Right lobe of liver (tissue), 6 donors: ENCODE data around the gene MYLK. TPM values are rescaled to one million over a fixed set of nuclear protein-coding genes. Genes with fewer than 3 reads are reported as not detected.
"Not testable (repeated sequence)": the region's sequence is repeated elsewhere in the genome, so short reads cannot be mapped to it uniquely, and the experiment has no call there.

Experiments used
- ATAC-seq, 4 donors: fragments of 200-7000 bp; cut with Tn5 transposase; one replicate each; pipeline ENCODE4 v1.9.1; 2020; ENCODE audit warnings: mild to moderate bottlenecking in 4 of 4, moderate library complexity in 4 of 4
- DNase-seq, 3 donors: peaks; one replicate each; pipeline ENCODE4 v3.0.0-alpha.2; 2020
- H3K27ac ChIP-seq, 3 donors: fragments of 200-600 bp; one replicate each; pipeline ENCODE4 v1.8.0; 2022
- H3K27me3 ChIP-seq, 2 donors: fragments of 200-600 bp; one replicate each; pipeline ENCODE4 v1.8.0; 2022
- H3K36me3 ChIP-seq, 4 donors: fragments of 200-600 bp; sonication (generic) in 1 of 4; one replicate each; pipeline versions ENCODE4 v1.5.1 to v1.8.0; 2017 to 2022; ENCODE audit warnings: control low read depth in 1 of 4
- H3K4me1 ChIP-seq, 4 donors: fragments of 200-600 bp; sonication (generic) in 1 of 4; one replicate each; pipeline versions ENCODE4 v1.5.1 to v1.8.0; 2017 to 2022; ENCODE audit warnings: control low read depth in 1 of 4
- H3K4me3 ChIP-seq, 3 donors: fragments of 200-600 bp; one replicate each; pipeline ENCODE4 v1.8.0; 2022
- H3K9me3 ChIP-seq, 4 donors: fragments of 200-600 bp; sonication (generic) in 1 of 4; one replicate each; pipeline versions ENCODE4 v1.5.1 to v1.8.0; 2017 to 2022; ENCODE audit warnings: control low read depth in 1 of 4
- POLR2A ChIP-seq: fragments of 450-650 bp; IDR thresholded peaks from one replicate; pipeline ENCODE4 v1.6.1; 2017; ENCODE audit warnings: antibody characterized with exemption, mild to moderate bottlenecking
- WGBS: methylation state at CpG from one replicate; pipeline ENCODE4 v1.1.6; 2018; ENCODE audit warnings: low coverage, low lambda C conversion rate; ENCODE audit not compliant: insufficient coverage; ENCODE audit errors: missing lambda C conversion rate; 5-methylcytosine and 5-hydroxymethylcytosine counted together
- intact Hi-C, 2 donors: fragments of 100-400 bp; cut with DNase I; formaldehyde crosslinking; loops; one replicate each; pipeline versions ENCODE4 v1.11.2 to v1.14.1; 2022
- total RNA-seq, 6 experiments: library from RNA; depleted of rRNA in 2 of 6; stranded (reverse); fragments of >200 nt in 2 of 6; fragmentation: NEBNext Ultra II Directional in 3 of 6; extraction: Animal tissue kit (Norgen Biotek cat#: 25700) in 3 of 6; gene quantifications; one replicate each; pipeline versions ENCODE4 v1.1.0 to v1.2.4, GENCODE V29; 2016 to 2023
- TF ChIP-seq, protein P1 (sequence below), 4 donors: fragments of 200-600 bp in 3 of 4; fragments of 450-650 bp in 1 of 4; IDR thresholded peaks; one replicate each; pipeline versions ENCODE4 v1.5.1 to v1.8.0; 2016 to 2022; ENCODE audit warnings: antibody characterized with exemption in 4 of 4, mild to moderate bottlenecking in 2 of 4
- donor health status: DM: no; HTN: yes; CAD: no.
- donor health status: DM: no; HTN: no; CAD: no.
- donor health status: DM: no; HTN: no; CAD: no.
- donor health status: DM: no; HTN: yes; CAD: no.
- donor health status: DM: no; HTN: yes; CAD: no.

MYLK gene
- total RNA-seq, 6 experiments from 2014 or later, result 61.1 to 146 (median 97.8) TPM

GRCh38 chr3:123618768-123619484, 265.2 kb downstream of the MYLK start:
- no peak overlapping the region for H3K27ac ChIP-seq
- peak overlapping the region in 1 of 3 donors; percentile 10 for H3K4me3 ChIP-seq
- DNase-seq (peak in 1 of 3 donors; percentile 61), ATAC-seq (peak; percentile 25 to 61 (median 58))
- intact Hi-C loops, result no loop called here
- H3K36me3 ChIP-seq, result peaks cover 0 to 16% (median 4%) of the 10 kb centered on the region in 4 donors
- H3K27me3 ChIP-seq, result no peaks in the 10 kb centered on the region
- 61% methylated on average over 5 of the region's 5 CpGs for WGBS
- no peaks in the 10 kb centered on the region for H3K9me3 ChIP-seq
- no peak for TF ChIP-seq POLR2A
- TF ChIP-seq, protein P1, sequence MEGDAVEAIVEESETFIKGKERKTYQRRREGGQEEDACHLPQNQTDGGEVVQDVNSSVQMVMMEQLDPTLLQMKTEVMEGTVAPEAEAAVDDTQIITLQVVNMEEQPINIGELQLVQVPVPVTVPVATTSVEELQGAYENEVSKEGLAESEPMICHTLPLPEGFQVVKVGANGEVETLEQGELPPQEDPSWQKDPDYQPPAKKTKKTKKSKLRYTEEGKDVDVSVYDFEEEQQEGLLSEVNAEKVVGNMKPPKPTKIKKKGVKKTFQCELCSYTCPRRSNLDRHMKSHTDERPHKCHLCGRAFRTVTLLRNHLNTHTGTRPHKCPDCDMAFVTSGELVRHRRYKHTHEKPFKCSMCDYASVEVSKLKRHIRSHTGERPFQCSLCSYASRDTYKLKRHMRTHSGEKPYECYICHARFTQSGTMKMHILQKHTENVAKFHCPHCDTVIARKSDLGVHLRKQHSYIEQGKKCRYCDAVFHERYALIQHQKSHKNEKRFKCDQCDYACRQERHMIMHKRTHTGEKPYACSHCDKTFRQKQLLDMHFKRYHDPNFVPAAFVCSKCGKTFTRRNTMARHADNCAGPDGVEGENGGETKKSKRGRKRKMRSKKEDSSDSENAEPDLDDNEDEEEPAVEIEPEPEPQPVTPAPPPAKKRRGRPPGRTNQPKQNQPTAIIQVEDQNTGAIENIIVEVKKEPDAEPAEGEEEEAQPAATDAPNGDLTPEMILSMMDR (IDR thresholded peaks at IDR 0.05), result no peak
- peaks cover 0 to 10% (median 4%) of the 10 kb centered on the region in 4 donors for H3K4me1 ChIP-seq

DNA sequence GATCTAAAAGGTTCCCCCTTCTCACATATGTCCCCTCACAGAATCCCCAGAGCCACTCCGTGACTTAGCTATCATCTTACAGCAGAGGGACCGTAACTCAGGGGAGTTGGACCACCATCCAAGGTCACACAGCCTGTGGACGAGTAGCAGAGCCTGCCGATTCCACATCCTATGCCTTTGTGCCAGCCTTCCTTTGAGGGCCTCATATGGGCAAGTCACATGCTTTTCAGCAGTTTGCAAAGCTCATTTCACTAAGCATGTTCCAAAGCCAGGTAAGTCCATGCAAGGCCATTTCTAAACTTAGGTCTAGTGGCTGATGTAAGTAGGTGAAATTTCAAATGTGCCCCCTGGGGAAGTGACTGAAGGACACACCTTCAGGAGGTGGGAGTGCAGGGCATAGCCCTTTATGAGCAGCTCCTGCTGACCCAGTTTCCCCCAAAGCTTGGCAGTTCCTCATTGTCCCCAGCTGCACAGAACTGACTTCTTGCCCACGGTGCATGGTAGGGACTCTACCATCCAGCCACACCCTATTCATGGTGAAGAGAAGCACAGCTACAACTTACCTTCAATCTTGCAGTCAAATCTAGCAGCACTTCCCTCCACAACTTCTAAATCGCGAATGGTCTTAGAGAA, 265.9 kb downstream of the MYLK start:
- no peak for TF ChIP-seq POLR2A
- TF ChIP-seq, protein P1 (IDR thresholded peaks at IDR 0.05), result no peak
- Histone ChIP-seq H3K36me3 (peaks cover 0 to 12% (median 4%) of the 10 kb centered on the region in 4 donors), H3K27me3 (no peaks in the 10 kb centered on the region), H3K27ac (no peak overlapping the region), H3K4me1 (peaks cover 0 to 14% (median 6%) of the 10 kb centered on the region in 4 donors), H3K4me3 (no peak overlapping the region), H3K9me3 (no peaks in the 10 kb centered on the region)
- intact Hi-C loops, result no loop called here
- 45% methylated on average over 6 of the region's 7 CpGs for WGBS
- peak in 1 of 4 donors; percentile 6 for ATAC-seq
- DNase-seq, result no peak

DNA sequence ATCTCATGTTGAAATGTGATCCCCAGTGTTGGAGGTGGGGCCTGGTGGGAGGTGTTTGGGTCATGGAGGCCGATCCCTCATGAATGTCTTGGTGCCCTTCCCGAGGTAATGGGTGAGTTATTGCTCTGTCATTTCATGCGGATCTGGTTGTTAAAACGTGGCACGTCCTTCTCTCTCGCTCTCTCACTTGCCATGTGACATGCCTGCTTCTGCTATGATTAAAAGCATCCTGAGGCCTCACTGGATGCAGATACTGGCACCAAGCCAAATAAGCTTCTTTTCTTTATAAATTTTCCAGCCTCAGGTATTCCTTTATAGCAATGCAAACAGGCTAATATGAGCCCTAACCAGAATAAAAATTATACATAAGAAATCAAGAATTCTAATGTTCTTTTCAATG, 267.5 kb downstream of the MYLK start:
- intact Hi-C loops, result no loop called here
- no peaks in the 10 kb centered on the region for H3K9me3 ChIP-seq
- TF ChIP-seq, protein P1 (IDR thresholded peaks at IDR 0.05), result no peak
- TF ChIP-seq POLR2A, result no peak
- no peaks in the 10 kb centered on the region for H3K27me3 ChIP-seq
- peaks cover 0 to 21% (median 11%) of the 10 kb centered on the region in 4 donors for H3K4me1 ChIP-seq
- DNase-seq (no peak), ATAC-seq (no peak)
- H3K4me3 ChIP-seq, result no peak overlapping the region
- peaks cover 0 to 12% (median 2%) of the 10 kb centered on the region in 4 donors for H3K36me3 ChIP-seq
- no peak overlapping the region for H3K27ac ChIP-seq
- WGBS, result 84% methylated on average over 5 of the region's 6 CpGs

DNA sequence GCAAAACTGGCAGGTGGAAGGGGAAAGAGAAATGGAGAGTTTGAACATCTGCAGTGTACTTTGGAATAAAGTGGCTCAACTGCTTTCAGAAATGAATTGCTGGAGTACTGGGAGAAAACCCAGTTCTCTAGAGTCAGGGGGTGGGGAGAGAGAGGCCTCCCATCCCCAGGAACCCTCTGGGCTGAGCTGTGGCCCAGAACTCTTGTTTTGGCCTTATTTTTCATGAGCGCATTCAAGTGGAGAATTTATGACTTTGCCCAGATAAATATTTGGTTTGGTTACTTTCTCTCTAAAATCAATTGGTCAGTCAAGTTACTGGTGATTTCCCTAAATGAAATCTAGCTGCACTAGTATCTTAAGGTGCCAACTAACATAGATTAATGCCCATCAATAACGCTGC, 270.6 kb downstream of the MYLK start:
- H3K4me3 ChIP-seq, result no peak overlapping the region
- H3K4me1 ChIP-seq, result peaks cover 0 to 21% (median 9%) of the 10 kb centered on the region in 4 donors
- WGBS, result 37% methylated on average over 2 of the region's 2 CpGs
- no peaks in the 10 kb centered on the region for H3K9me3 ChIP-seq
- peaks cover 0 to 12% (median 4%) of the 10 kb centered on the region in 4 donors for H3K36me3 ChIP-seq
- H3K27me3 ChIP-seq, result no peaks in the 10 kb centered on the region
- H3K27ac ChIP-seq, result peak overlapping the region in 1 of 3 donors; percentile 58
- intact Hi-C loops, result no loop called here
- ATAC-seq, result peak; percentile 80 to 88 (median 82)
- no peak for TF ChIP-seq POLR2A
- TF ChIP-seq, protein P1 (IDR thresholded peaks at IDR 0.05), result no peak
- DNase-seq, result peak in 1 of 3 donors; percentile 69

DNA sequence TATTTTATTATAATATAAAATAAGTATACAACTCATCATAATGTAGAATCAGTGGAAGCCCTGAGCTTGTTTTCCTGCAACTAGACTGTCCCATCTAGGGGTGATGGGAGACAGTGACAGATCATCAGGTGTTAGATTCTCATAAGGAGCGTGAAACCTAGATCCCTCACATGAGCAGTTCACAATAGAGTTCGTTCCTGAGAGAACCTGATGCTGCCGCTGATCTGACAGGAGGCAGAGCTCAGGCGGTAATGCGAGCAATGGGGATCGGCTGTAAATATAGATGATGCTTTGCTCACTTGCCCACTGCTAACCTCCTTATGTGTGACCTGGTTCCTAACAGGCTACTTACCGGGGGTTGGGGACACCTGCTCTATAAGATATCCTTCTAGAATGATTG, 272.5 kb downstream of the MYLK start:
- intact Hi-C loops, H3K9me3 ChIP-seq, H3K27ac ChIP-seq, H3K36me3 ChIP-seq, ATAC-seq, DNase-seq, H3K27me3 ChIP-seq, H3K4me3 ChIP-seq: not testable (repeated sequence)
- H3K4me1 ChIP-seq, result peaks cover 0 to 18% (median 9%) of the 10 kb centered on the region in 4 donors
- WGBS, result 96% methylated on average over 6 of the region's 7 CpGs
